K562 (cell line): ENCODE measurements around the gene ANP32B. TPM values are rescaled to one million over a fixed set of nuclear protein-coding genes. Genes with fewer than 3 reads are reported as not detected.

Experiments used
- ARHGAP35 ChIP-seq: fragments of 450-650 bp; IDR thresholded peaks from 2 replicates; pipeline ENCODE4 v1.6.1; 2018; ENCODE audit not compliant: partially characterized antibody
- FOXP1 ChIP-seq: sonication (generic); formaldehyde crosslinking; IDR thresholded peaks from 2 replicates; pipeline ENCODE4 v1.8.0; 2022; ENCODE audit warnings: mild to moderate bottlenecking, missing genetic modification reagents
- MECOM ChIP-seq: fragments of 250-450 bp; sonication (Bioruptor Pico); IDR thresholded peaks from 2 replicates; pipeline ENCODE4 v1.8.0; 2022; ENCODE audit warnings: inconsistent platforms
- NR4A1 ChIP-seq, 2 experiments: fragments of 250-450 bp in 1 of 2; fragments of 450-650 bp in 1 of 2; sonication (Bioruptor Pico) in 1 of 2; IDR thresholded peaks; 2 replicates each; pipeline versions ENCODE4 v1.4.0 to v1.6.1; 2016 to 2020; ENCODE audit warnings: mild to moderate bottlenecking in 2 of 2, missing compliant biosample characterization in 1 of 2, missing genetic modification characterization in 1 of 2, moderate library complexity in 1 of 2
- PHF21A ChIP-seq: fragments of 450-650 bp; IDR thresholded peaks from 2 replicates; pipeline ENCODE4 v1.6.1; 2017; ENCODE audit warnings: low read depth, borderline replicate concordance
- POLR2A ChIP-seq: fragments of 450-650 bp; conservative IDR thresholded peaks from 2 replicates; pipeline ENCODE4 v1.6.1; 2016
- PRDM10 ChIP-seq: fragments of 450-650 bp; IDR thresholded peaks from 2 replicates; pipeline ENCODE4 v1.6.1; 2018; ENCODE audit not compliant: partially characterized antibody
- PTTG1 ChIP-seq: fragments of 450-650 bp; IDR thresholded peaks from 2 replicates; pipeline ENCODE4 v1.6.1; 2016; ENCODE audit warnings: low read depth, mild to moderate bottlenecking, missing genetic modification characterization, missing compliant biosample characterization
- SMAD4 ChIP-seq: fragments of 250-450 bp; sonication (Bioruptor Pico); conservative IDR thresholded peaks from 2 replicates; pipeline ENCODE4 v1.8.0; 2021; ENCODE audit warnings: inconsistent platforms, mild to moderate bottlenecking, moderate library complexity
- SP2 ChIP-seq: IDR thresholded peaks from 2 replicates; pipeline ENCODE4 v1.6.1; 2011; ENCODE audit warnings: mild to moderate bottlenecking, low read depth, low read length, moderate library complexity; ENCODE audit not compliant: poor library complexity, severe bottlenecking; ENCODE audit errors: extremely low read depth
- TSHZ1 ChIP-seq: fragments of 250-450 bp; sonication (Bioruptor Pico); IDR thresholded peaks from 2 replicates; pipeline ENCODE4 v1.4.0; 2020; ENCODE audit warnings: mild to moderate bottlenecking, moderate library complexity
- ZNF507 ChIP-seq: conservative IDR thresholded peaks from 2 replicates; pipeline ENCODE4 v1.6.1; 2017; ENCODE audit warnings: missing genetic modification characterization, missing compliant biosample characterization
- polyA plus RNA-seq, 8 experiments: library from polyadenylated mRNA; depleted of rRNA in 4 of 8; stranded (reverse) in 5 of 8; unstranded in 3 of 8; fragments of >200 nt; fragmentation: Nextera tagmentation in 2 of 8; fragmentation: Illumina TruSeq in 1 of 8; extraction: Ambion mirVana in 2 of 8; extraction: Trizol in 1 of 8; gene quantifications; 2 replicates each; pipeline versions ENCODE4 v1.2.1 to v1.2.3, GENCODE V29; 2011 to 2014; ENCODE audit warnings: inconsistent platforms in 1 of 8, missing spikeins in 1 of 8
- total RNA-seq, 7 experiments: library from RNA; depleted of rRNA in 6 of 7; stranded (reverse); fragments of >200 nt in 6 of 7; fragmentation: Illumina TruSeq in 2 of 7; extraction: Trizol in 2 of 7; gene quantifications; 2 replicates each; pipeline versions ENCODE4 v1.2.1 to v1.2.3, GENCODE V29; 2011 to 2021; ENCODE audit warnings: low replicate concordance in 1 of 7

ANP32B gene
- total and polyA plus RNA-seq, 9 of the 15 experiments (the other 6 are each of a cell fraction or from before 2014, with no cell fraction given): 68.9 to 815 (median 141) TPM

GRCh38 chr9:97959585-97959984 is 23.6 kb upstream of the ANP32B start (continued):
- no peak for TF ChIP-seq NR4A1 (CRISPR knock-in tag; IDR thresholded peaks at IDR 0.05)
- peak; percentile 65 for TF ChIP-seq NR4A1 (tag; IDR thresholded peaks at IDR 0.05)
- peak; percentile 49; the same call in 1 of the 2 replicates for TF ChIP-seq SMAD4
- TF ChIP-seq PRDM10: no peak
- TF ChIP-seq ARHGAP35: no peak
- TF ChIP-seq PHF21A: no peak
- no peak for TF ChIP-seq FOXP1 (CRISPR knock-in tag)
- TF ChIP-seq TSHZ1 (CRISPR knock-in tag): no peak
- peak; percentile 57; the same call in 1 of the 2 replicates for TF ChIP-seq MECOM (CRISPR knock-in tag)
- no peak for TF ChIP-seq POLR2A
- TF ChIP-seq ZNF507: no peak
- no peak for TF ChIP-seq SP2
- TF ChIP-seq PTTG1 (tag): peak; percentile 72
